KMS-11 (cell line): ENCODE measurements around the gene MAP3K15.

Experiments used
- H2AFZ ChIP-seq: fragments of 200-600 bp; sonication (generic); 2 replicates; pipeline ENCODE4 v1.6.1; 2016; ENCODE audit warnings: antibody characterized with exemption, mixed run types, low read depth
- H3K27ac ChIP-seq: fragments of 200-600 bp; sonication (generic); 2 replicates; pipeline ENCODE4 v1.6.1; 2016; ENCODE audit warnings: mild to moderate bottlenecking, mixed run types
- H3K27me3 ChIP-seq: fragments of 200-600 bp; sonication (generic); 2 replicates; pipeline ENCODE4 v1.6.1; 2017; ENCODE audit warnings: mild to moderate bottlenecking, low read depth, mixed run types, moderate library complexity; ENCODE audit not compliant: insufficient read depth
- H3K36me3 ChIP-seq: fragments of 200-600 bp; sonication (generic); 2 replicates; pipeline ENCODE4 v1.6.1; 2017; ENCODE audit warnings: mild to moderate bottlenecking, mixed run types; ENCODE audit not compliant: insufficient read depth
- H3K4me1 ChIP-seq: fragments of 200-600 bp; sonication (generic); 2 replicates; pipeline ENCODE4 v1.6.1; 2016; ENCODE audit warnings: mild to moderate bottlenecking, low read depth, mixed run types; ENCODE audit not compliant: poor library complexity, severe bottlenecking
- H3K4me2 ChIP-seq: fragments of 200-600 bp; sonication (generic); 2 replicates; pipeline ENCODE4 v1.7.0; 2016; ENCODE audit warnings: mild to moderate bottlenecking, mixed run types
- H3K4me3 ChIP-seq: fragments of 200-600 bp; sonication (generic); IDR thresholded peaks from 2 replicates; pipeline ENCODE4 v1.6.1; 2017; ENCODE audit warnings: low read depth, low read length, mixed read lengths; ENCODE audit not compliant: insufficient read depth
- H3K79me2 ChIP-seq: fragments of 200-600 bp; sonication (generic); 2 replicates; pipeline ENCODE4 v1.6.1; 2016; ENCODE audit warnings: low read depth, mixed run types; ENCODE audit not compliant: insufficient read depth
- H3K9ac ChIP-seq: fragments of 200-600 bp; sonication (generic); 2 replicates; pipeline ENCODE4 v1.6.1; 2016; ENCODE audit warnings: mild to moderate bottlenecking, mixed run types
- H4K20me1 ChIP-seq: fragments of 200-600 bp; sonication (generic); 2 replicates; pipeline ENCODE4 v1.6.1; 2016; ENCODE audit warnings: mild to moderate bottlenecking, mixed run types; ENCODE audit not compliant: insufficient read depth
- CTCF ChIP-seq: fragments of 200-600 bp; sonication (generic); conservative IDR thresholded peaks from 2 replicates; pipeline ENCODE4 v1.6.1; 2017; ENCODE audit warnings: low read depth, mild to moderate bottlenecking, antibody characterized with exemption, low read length, moderate library complexity, mixed read lengths

MAP3K15 gene, protein sequence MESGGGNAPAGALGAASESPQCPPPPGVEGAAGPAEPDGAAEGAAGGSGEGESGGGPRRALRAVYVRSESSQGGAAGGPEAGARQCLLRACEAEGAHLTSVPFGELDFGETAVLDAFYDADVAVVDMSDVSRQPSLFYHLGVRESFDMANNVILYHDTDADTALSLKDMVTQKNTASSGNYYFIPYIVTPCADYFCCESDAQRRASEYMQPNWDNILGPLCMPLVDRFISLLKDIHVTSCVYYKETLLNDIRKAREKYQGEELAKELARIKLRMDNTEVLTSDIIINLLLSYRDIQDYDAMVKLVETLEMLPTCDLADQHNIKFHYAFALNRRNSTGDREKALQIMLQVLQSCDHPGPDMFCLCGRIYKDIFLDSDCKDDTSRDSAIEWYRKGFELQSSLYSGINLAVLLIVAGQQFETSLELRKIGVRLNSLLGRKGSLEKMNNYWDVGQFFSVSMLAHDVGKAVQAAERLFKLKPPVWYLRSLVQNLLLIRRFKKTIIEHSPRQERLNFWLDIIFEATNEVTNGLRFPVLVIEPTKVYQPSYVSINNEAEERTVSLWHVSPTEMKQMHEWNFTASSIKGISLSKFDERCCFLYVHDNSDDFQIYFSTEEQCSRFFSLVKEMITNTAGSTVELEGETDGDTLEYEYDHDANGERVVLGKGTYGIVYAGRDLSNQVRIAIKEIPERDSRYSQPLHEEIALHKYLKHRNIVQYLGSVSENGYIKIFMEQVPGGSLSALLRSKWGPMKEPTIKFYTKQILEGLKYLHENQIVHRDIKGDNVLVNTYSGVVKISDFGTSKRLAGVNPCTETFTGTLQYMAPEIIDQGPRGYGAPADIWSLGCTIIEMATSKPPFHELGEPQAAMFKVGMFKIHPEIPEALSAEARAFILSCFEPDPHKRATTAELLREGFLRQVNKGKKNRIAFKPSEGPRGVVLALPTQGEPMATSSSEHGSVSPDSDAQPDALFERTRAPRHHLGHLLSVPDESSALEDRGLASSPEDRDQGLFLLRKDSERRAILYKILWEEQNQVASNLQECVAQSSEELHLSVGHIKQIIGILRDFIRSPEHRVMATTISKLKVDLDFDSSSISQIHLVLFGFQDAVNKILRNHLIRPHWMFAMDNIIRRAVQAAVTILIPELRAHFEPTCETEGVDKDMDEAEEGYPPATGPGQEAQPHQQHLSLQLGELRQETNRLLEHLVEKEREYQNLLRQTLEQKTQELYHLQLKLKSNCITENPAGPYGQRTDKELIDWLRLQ (N-terminal part only)

GRCh38 chrX:19514791-19515614 is at the start of gene MAP3K15:
TSS of gene MAP3K15 (minus strand) at chrX:19515508. CDS start at chrX:19515261, 247 bp downstream.
- no peaks in the 10 kb centered on the region for H3K79me2 ChIP-seq
- H4K20me1 ChIP-seq = no peaks in the 10 kb centered on the region
- no peaks in the 10 kb centered on the region for H3K4me1 ChIP-seq
- no peak within 1 kb of the TSS for H3K4me3 ChIP-seq
- no peak within 1 kb of the TSS for H3K27ac ChIP-seq
- no peak for TF ChIP-seq CTCF
- H3K36me3 ChIP-seq = no peaks in the 10 kb centered on the region
- H3K27me3 ChIP-seq = no peaks in the 10 kb centered on the region
- H3K9ac ChIP-seq = peak within 1 kb of the TSS; percentile 12; the same call in 1 of the 2 replicates
- H2AFZ ChIP-seq = peak within 1 kb of the TSS; percentile 75
- H3K4me2 ChIP-seq = peak within 1 kb of the TSS; percentile 84

DNA sequence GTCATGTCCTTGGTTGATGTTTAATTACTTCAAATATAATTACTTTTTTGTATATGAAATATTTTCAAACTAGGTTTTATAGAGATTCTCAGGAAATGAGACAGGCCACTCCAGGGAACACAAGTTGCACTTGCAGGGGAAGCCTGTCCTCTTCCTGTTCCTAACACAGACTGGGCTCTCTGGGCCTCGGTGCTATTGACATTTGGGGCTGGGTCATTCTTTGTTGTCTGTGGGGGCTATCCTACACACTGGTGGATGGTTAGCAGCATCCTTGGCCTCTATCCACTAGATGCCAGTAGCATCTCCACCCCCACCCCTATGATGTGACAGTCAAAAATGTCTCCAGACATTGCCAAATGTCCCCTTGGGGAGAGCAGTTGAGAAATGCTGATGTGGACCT is 49.3 kb upstream of the MAP3K15 start:
- TF ChIP-seq CTCF = no peak
- no peaks in the 10 kb centered on the region for H3K27me3 ChIP-seq
- no peaks in the 10 kb centered on the region for H3K79me2 ChIP-seq
- no peaks in the 10 kb centered on the region for H3K36me3 ChIP-seq
- no peak overlapping the region for H2AFZ ChIP-seq
- no peaks in the 10 kb centered on the region for H4K20me1 ChIP-seq
- H3K9ac ChIP-seq = no peak overlapping the region
- no peak overlapping the region for H3K27ac ChIP-seq
- H3K4me3 ChIP-seq = no peak overlapping the region
- H3K4me2 ChIP-seq = no peak overlapping the region
- peaks cover 41% of the 10 kb centered on the region for H3K4me1 ChIP-seq

DNA sequence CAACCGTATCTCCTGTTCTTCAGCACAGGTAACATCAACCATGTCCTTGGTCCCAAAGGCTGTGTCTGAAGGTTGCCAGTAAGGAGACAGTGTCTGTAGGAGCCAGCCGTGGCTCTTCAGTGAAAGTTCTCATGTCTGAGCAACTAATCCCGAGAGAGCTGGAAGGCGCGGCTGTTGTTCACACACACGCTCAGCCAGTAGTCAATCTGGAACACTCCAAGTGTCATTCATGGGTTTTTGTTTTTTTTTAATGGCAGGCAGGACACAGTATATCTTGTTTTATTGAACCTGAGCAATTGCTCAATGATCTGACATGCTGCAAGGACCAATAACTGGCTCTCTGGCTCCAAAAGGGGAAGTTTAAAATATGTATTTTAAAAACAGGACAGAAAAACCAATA is 48.4 kb upstream of the MAP3K15 start:
- Histone ChIP-seq H3K27me3 (no peaks in the 10 kb centered on the region), H3K27ac (no peak overlapping the region)
- no peak for TF ChIP-seq CTCF

More for the DNA sequence above, 48.4 kb upstream of the MAP3K15 start:
- H3K79me2 ChIP-seq = no peaks in the 10 kb centered on the region
- H3K9ac ChIP-seq = no peak overlapping the region
- H3K36me3 ChIP-seq = no peaks in the 10 kb centered on the region
- H3K4me3 ChIP-seq = no peak overlapping the region
- H3K4me1 ChIP-seq = peaks cover 33% of the 10 kb centered on the region
- H3K4me2 ChIP-seq = no peak overlapping the region
- H4K20me1 ChIP-seq = no peaks in the 10 kb centered on the region
- H2AFZ ChIP-seq = no peak overlapping the region
